SK-N-SH (cell line): ENCODE results near the gene AUP1.

ENCODE experiments used
- GATA2 ChIP-seq: sonication (generic); formaldehyde crosslinking; IDR thresholded peaks from 2 replicates; pipeline ENCODE4 v1.5.0; 2020; ENCODE audit warnings: mild to moderate bottlenecking, missing genetic modification reagents
- JUND ChIP-seq: IDR thresholded peaks from 2 replicates; pipeline ENCODE4 v1.4.0; 2012
- SMC3 ChIP-seq: IDR thresholded peaks from 2 replicates; pipeline ENCODE4 v1.6.1; 2012; ENCODE audit warnings: low read depth, low read length, improper control_type of control experiment
- TCF12 ChIP-seq: IDR thresholded peaks from 2 replicates; pipeline ENCODE4 v1.4.0; 2012
- TF ChIP-seq, protein P1 (sequence below): fragments of 200-600 bp; sonication (generic); IDR thresholded peaks from 2 replicates; pipeline ENCODE4 v1.6.1; 2017; ENCODE audit warnings: antibody characterized with exemption, mild to moderate bottlenecking, moderate library complexity
- TF ChIP-seq, protein P2 (sequence below): IDR thresholded peaks from 2 replicates; pipeline ENCODE4 v1.4.0; 2012; ENCODE audit warnings: low read depth, borderline replicate concordance

DNA sequence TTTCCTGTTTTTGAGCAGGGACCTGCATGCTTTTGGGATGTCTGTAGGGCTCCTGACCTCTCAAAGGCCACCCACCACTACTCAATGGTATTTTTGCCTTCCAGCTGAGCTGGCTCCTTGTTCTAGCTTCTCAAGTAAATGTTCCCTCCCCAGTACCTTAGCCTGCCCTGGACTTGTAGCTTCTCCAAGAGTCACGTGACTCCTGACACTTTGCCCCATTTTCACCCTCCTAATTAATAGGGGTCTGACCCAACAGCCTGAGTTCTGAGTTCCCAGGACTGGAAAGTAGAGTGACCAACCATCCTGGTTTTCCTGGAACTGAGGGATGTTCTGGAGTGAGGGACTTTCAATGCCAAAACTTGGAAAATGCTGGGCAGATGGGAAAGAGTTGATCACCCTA, 34.1 kb downstream of the AUP1 start:
- TF ChIP-seq, protein P1, sequence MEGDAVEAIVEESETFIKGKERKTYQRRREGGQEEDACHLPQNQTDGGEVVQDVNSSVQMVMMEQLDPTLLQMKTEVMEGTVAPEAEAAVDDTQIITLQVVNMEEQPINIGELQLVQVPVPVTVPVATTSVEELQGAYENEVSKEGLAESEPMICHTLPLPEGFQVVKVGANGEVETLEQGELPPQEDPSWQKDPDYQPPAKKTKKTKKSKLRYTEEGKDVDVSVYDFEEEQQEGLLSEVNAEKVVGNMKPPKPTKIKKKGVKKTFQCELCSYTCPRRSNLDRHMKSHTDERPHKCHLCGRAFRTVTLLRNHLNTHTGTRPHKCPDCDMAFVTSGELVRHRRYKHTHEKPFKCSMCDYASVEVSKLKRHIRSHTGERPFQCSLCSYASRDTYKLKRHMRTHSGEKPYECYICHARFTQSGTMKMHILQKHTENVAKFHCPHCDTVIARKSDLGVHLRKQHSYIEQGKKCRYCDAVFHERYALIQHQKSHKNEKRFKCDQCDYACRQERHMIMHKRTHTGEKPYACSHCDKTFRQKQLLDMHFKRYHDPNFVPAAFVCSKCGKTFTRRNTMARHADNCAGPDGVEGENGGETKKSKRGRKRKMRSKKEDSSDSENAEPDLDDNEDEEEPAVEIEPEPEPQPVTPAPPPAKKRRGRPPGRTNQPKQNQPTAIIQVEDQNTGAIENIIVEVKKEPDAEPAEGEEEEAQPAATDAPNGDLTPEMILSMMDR = no peak
- no peak for TF ChIP-seq TCF12
- no peak for TF ChIP-seq JUND
- TF ChIP-seq SMC3 = no peak
- no peak for TF ChIP-seq GATA2 (CRISPR knock-in tag)
- TF ChIP-seq, protein P2, sequence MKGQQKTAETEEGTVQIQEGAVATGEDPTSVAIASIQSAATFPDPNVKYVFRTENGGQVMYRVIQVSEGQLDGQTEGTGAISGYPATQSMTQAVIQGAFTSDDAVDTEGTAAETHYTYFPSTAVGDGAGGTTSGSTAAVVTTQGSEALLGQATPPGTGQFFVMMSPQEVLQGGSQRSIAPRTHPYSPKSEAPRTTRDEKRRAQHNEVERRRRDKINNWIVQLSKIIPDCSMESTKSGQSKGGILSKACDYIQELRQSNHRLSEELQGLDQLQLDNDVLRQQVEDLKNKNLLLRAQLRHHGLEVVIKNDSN = no peak
